ENCODE data around the gene EEPD1.

GRCh38 chr7:36266683-36267082, 113.6 kb downstream of the EEPD1 start:
- TF ChIP-seq, protein P1, sequence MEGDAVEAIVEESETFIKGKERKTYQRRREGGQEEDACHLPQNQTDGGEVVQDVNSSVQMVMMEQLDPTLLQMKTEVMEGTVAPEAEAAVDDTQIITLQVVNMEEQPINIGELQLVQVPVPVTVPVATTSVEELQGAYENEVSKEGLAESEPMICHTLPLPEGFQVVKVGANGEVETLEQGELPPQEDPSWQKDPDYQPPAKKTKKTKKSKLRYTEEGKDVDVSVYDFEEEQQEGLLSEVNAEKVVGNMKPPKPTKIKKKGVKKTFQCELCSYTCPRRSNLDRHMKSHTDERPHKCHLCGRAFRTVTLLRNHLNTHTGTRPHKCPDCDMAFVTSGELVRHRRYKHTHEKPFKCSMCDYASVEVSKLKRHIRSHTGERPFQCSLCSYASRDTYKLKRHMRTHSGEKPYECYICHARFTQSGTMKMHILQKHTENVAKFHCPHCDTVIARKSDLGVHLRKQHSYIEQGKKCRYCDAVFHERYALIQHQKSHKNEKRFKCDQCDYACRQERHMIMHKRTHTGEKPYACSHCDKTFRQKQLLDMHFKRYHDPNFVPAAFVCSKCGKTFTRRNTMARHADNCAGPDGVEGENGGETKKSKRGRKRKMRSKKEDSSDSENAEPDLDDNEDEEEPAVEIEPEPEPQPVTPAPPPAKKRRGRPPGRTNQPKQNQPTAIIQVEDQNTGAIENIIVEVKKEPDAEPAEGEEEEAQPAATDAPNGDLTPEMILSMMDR (IDR thresholded peaks at IDR 0.05), result no peak
- TF ChIP-seq EP300 (IDR thresholded peaks at IDR 0.05) (no peak), POLR2A (IDR thresholded peaks at IDR 0.05) (no peak)

Data from ovary (tissue), 3 donors.